RWPE2 (cell line): ENCODE results near the gene ENTPD6.

Experiments used
- ATAC-seq: fragments of 200-7000 bp; cut with Tn5 transposase; 3 replicates; pipeline ENCODE4 v1.9.1; 2021; ENCODE audit warnings: low read depth
- DNase-seq: peaks from one replicate; pipeline ENCODE4 v3.0.0-alpha.2; 2020; ENCODE audit warnings: low spot score
- H3K27ac ChIP-seq: fragments of 450-650 bp; 2 replicates; pipeline ENCODE4 v1.5.1; 2017; ENCODE audit warnings: mild to moderate bottlenecking; ENCODE audit not compliant: poor library complexity, severe bottlenecking
- H3K27me3 ChIP-seq: fragments of 250-450 bp; sonication (Bioruptor Pico); 2 replicates; pipeline ENCODE4 v1.5.1; 2021; ENCODE audit warnings: mild to moderate bottlenecking, moderate library complexity; ENCODE audit not compliant: insufficient read depth, poor library complexity, severe bottlenecking
- H3K36me3 ChIP-seq: fragments of 250-450 bp; sonication (Bioruptor Pico); 2 replicates; pipeline ENCODE4 v1.5.1; 2020; ENCODE audit warnings: low read depth, mild to moderate bottlenecking, moderate library complexity
- H3K4me1 ChIP-seq: fragments of 250-450 bp; sonication (Bioruptor Pico); 2 replicates; pipeline ENCODE4 v1.5.1; 2021; ENCODE audit warnings: mild to moderate bottlenecking, moderate library complexity; ENCODE audit not compliant: insufficient read depth, poor library complexity, severe bottlenecking
- H3K4me3 ChIP-seq: fragments of 250-450 bp; sonication (Bioruptor Pico); 2 replicates; pipeline ENCODE4 v1.5.1; 2021; ENCODE audit warnings: mild to moderate bottlenecking, moderate library complexity; ENCODE audit not compliant: severe bottlenecking
- H3K9me3 ChIP-seq: fragments of 250-450 bp; sonication (Bioruptor Pico); 2 replicates; pipeline ENCODE4 v1.5.1; 2021; ENCODE audit warnings: mild to moderate bottlenecking, moderate library complexity; ENCODE audit not compliant: severe bottlenecking
- TF ChIP-seq, protein P1 (sequence below): fragments of 450-650 bp; IDR thresholded peaks from one replicate; pipeline ENCODE4 v1.5.1; 2017; ENCODE audit warnings: mild to moderate bottlenecking, moderate library complexity; ENCODE audit not compliant: poor library complexity, severe bottlenecking

ENTPD6 gene

DNA sequence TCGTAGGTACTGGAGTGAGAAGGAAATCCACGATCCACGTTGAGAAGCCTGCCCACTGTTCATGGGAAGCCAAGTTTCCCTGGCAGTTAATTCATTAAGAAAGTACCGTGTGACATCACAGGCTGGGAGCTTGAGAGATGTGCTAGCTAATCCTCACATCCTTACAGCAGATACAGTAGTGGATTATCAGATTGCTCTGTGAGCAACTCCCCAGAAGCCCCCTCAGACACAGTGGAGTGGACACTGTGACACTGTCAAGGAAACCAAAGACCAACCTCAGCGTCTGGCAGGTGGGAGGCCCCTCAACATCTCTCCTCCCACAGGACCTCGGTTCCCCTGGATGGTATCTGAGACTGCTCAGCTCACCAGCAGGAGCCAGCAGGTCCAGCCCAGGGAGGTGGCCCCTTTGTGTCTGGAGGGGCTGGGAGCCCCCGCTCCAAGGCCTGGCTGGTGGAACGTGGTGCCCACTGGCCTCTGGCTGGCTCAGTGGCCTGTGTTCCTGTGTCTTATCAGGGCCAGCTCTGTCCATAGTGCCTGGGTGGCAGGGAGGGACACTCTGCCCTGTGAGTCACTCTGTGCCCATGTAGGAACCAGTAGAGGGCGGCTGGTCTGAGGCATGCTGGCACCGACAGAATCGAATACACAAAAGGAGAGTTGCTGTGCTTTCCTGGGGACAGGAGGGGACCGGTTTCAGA is 59.6 kb downstream of the ENTPD6 start:
- TF ChIP-seq, protein P1, sequence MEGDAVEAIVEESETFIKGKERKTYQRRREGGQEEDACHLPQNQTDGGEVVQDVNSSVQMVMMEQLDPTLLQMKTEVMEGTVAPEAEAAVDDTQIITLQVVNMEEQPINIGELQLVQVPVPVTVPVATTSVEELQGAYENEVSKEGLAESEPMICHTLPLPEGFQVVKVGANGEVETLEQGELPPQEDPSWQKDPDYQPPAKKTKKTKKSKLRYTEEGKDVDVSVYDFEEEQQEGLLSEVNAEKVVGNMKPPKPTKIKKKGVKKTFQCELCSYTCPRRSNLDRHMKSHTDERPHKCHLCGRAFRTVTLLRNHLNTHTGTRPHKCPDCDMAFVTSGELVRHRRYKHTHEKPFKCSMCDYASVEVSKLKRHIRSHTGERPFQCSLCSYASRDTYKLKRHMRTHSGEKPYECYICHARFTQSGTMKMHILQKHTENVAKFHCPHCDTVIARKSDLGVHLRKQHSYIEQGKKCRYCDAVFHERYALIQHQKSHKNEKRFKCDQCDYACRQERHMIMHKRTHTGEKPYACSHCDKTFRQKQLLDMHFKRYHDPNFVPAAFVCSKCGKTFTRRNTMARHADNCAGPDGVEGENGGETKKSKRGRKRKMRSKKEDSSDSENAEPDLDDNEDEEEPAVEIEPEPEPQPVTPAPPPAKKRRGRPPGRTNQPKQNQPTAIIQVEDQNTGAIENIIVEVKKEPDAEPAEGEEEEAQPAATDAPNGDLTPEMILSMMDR, result no peak
- peak; percentile 35; the same call in 1 of the 3 replicates for ATAC-seq
- Histone ChIP-seq H3K9me3 (no peaks in the 10 kb centered on the region), H3K4me3 (no peak overlapping the region), H3K4me1 (peaks cover 13% of the 10 kb centered on the region), H3K27me3 (no peaks in the 10 kb centered on the region), H3K36me3 (peaks cover 87% of the 10 kb centered on the region), H3K27ac (no peak overlapping the region)
- no peak for DNase-seq

DNA sequence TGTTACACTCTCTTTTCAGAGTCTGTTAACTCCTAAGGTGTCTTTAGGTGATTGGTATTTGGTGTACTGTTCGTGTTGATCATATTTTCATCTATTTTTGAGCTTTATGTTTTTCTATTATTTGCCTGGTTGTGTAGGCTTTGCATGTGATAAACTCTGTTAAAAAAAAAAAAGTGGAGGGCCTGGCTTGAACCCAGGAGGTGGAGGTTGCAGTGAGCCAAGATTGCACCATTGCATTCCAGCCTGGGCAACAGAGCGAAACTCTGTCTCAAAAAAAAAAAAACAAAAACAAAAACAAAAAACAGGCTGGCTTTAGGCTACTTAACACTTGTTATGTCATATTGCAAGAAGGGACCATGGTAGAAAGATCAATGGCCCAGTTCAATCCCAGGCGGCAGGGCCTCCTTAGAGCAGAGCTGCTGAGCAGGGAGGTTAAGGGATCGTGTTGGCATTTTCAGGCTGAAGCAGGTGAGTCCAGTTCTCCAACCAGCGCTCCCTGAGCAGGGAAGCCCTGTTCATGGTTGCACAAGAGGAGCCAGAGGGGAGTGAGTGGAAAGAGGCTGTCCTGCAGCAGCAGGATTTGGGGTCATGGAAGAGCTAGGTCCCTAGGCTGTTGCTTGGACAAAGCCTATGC is 60.8 kb downstream of the ENTPD6 start:
- H3K27ac ChIP-seq, result no peak overlapping the region
- peaks cover 1% of the 10 kb centered on the region for H3K4me1 ChIP-seq
- no peaks in the 10 kb centered on the region for H3K9me3 ChIP-seq
- TF ChIP-seq, protein P1, result no peak
- DNase-seq, result no peak
- ATAC-seq, result no peak
- H3K27me3 ChIP-seq, result no peaks in the 10 kb centered on the region
- no peak overlapping the region for H3K4me3 ChIP-seq
- H3K36me3 ChIP-seq, result peaks cover 87% of the 10 kb centered on the region

DNA sequence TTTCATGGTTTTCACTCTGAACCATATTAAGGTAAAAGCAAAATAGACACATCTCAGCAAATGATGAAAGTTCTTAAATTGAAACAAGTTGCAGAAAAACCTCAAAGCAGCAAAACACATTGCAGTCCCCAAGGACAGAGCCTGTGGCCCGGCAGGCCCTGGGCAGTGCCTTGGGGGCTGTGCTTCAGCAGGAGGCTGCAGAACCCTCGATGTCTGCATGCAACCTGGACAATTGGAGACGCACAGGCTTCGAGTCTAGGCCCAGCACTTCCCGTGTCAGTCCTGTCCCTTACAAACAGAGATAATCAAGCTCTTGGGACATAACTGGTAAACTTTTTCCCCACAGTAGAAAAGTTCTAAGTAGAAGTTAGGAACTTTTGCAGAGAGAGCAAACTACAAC is 61.6 kb downstream of the ENTPD6 start:
- TF ChIP-seq, protein P1, result no peak
- no peak overlapping the region for H3K27ac ChIP-seq
- no peaks in the 10 kb centered on the region for H3K9me3 ChIP-seq
- DNase-seq, result no peak
- no peak overlapping the region for H3K4me3 ChIP-seq
- ATAC-seq, result no peak
- no peaks in the 10 kb centered on the region for H3K4me1 ChIP-seq
- no peaks in the 10 kb centered on the region for H3K27me3 ChIP-seq
- H3K36me3 ChIP-seq, result peaks cover 82% of the 10 kb centered on the region

DNA sequence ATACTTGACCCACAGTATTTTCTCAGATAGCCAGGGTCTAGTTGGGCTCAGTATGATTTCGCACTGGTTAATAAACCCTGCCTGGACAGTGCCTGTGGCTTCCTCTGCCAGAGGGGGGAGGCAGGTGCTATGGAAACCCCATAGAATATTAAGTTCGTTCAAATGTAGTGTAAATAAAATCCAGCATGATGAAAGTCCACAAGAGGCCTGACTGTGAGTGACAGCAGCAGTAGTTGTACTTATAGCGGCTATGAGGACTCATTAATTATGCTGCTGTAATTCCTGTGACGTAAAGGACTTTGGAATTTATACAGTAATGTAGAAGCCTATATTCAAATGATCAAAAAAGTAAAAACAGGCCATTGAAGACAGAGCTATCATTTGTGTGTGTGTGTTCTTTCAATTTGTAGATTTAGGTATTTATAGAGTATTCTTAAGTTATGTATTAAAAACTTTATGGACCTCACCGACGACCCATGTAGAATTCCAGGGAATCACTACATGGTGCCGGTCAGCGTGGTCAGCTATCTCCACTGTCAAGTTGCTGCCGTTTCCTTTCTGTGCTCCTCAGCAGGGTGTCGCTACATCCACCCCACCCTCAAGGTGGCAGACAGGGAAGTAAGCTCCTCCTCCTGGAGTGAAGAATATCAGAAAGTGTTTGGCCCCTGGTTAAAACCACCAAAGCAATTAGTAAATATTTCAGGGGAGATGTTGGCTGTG is 62.4 kb downstream of the ENTPD6 start:
- H3K27ac ChIP-seq, result no peak overlapping the region
- ATAC-seq (no peak), DNase-seq (no peak)
- H3K4me3 ChIP-seq, result no peak overlapping the region
- no peaks in the 10 kb centered on the region for H3K4me1 ChIP-seq
- TF ChIP-seq, protein P1, result no peak
- H3K36me3 ChIP-seq, result peaks cover 77% of the 10 kb centered on the region
- no peaks in the 10 kb centered on the region for H3K9me3 ChIP-seq
- no peaks in the 10 kb centered on the region for H3K27me3 ChIP-seq
